DMS 273 treated with DMSO at 0.1 percent for 48 hours (cell line): ENCODE results near the gene LCE1B.

Experiments
- DNase-seq: peaks from one replicate; lab custom pipeline; 2025; lab: John Stamatoyannopoulos, UW

Gene LCE1B

DNA sequence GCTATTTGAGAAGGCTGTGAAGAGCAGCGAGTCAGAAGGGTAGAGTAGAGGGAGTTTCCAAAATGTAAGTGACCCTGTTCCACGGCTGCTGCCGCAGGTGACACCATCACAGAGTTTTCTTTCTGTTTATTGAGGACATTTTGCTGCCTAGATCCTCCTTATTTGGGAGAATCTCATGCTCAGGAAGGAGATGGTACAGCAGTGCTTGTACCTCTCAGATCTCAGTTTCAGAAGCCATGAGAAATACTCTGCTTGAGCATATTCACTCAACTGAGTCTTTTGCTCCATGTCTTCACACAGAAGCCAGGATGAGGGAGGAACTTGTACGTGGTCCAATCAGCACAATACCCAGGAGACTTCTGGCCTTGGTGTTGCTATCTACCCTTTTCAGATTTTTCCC, 49.6 kb downstream of the LCE1B start:
- DNase-seq = no peak
